Left lung (tissue), 10 donors: Measurements from ENCODE around the gene DAP. TPM values are rescaled to one million over a fixed set of nuclear protein-coding genes. Genes with fewer than 3 reads are reported as not detected.

Experiments
- ATAC-seq: fragments of 200-7000 bp; cut with Tn5 transposase; one replicate; pipeline ENCODE4 v1.9.1; 2020; ENCODE audit warnings: moderate library complexity
- DNase-seq, 4 donors: peaks; one replicate each; pipeline ENCODE4 v3.0.0-alpha.2; 2013 to 2020
- H3K27ac ChIP-seq, 2 donors: fragments of 200-600 bp; sonication (generic) in 1 of 2; one replicate each; pipeline versions ENCODE4 v1.5.0 to v1.8.0; 2020 to 2021
- H3K27me3 ChIP-seq, 2 donors: fragments of 200-600 bp; sonication (generic) in 1 of 2; one replicate each; pipeline versions ENCODE4 v1.5.0 to v1.8.0; 2020 to 2021
- H3K36me3 ChIP-seq, 2 donors: fragments of 200-600 bp; sonication (generic) in 1 of 2; one replicate each; pipeline versions ENCODE4 v1.5.0 to v1.8.0; 2020 to 2021
- H3K4me1 ChIP-seq, 2 donors: fragments of 200-600 bp; one replicate each; pipeline ENCODE4 v1.8.0; 2021
- H3K4me3 ChIP-seq, 2 donors: fragments of 200-600 bp; sonication (generic) in 1 of 2; one replicate each; pipeline versions ENCODE4 v1.5.0 to v1.8.0; 2020 to 2021; ENCODE audit warnings: mild to moderate bottlenecking in 1 of 2
- H3K9me3 ChIP-seq, 2 donors: fragments of 200-600 bp; sonication (generic) in 1 of 2; one replicate each; pipeline versions ENCODE4 v1.5.0 to v1.8.0; 2020 to 2021
- intact Hi-C, 2 donors: fragments of 100-400 bp; cut with DNase I; formaldehyde crosslinking; loops; one replicate each; pipeline versions ENCODE4 v1.11.2 to v1.14.2; 2022
- polyA plus RNA-seq, 6 donors: library from polyadenylated mRNA; unstranded; fragments of 120-200 nt; gene quantifications; one replicate each; pipeline ENCODE4 v1.2.1, GENCODE V29; 2013; ENCODE audit not compliant: insufficient read length in 6 of 6
- total RNA-seq, 2 donors: library from RNA; stranded (reverse); fragmentation: NEBNext Ultra II Directional; extraction: Animal tissue kit (Norgen Biotek cat#: 25700); gene quantifications; one replicate each; pipeline ENCODE4 v1.2.1, GENCODE V29; 2021
- TF ChIP-seq, protein P1 (sequence below), 2 donors: fragments of 200-600 bp; sonication (generic) in 1 of 2; IDR thresholded peaks; one replicate each; pipeline versions ENCODE4 v1.5.0 to v1.8.0; 2021; ENCODE audit warnings: antibody characterized with exemption in 2 of 2
- donor health status: DM: no; HTN: yes; CAD: no.
- donor health status: DM: no; HTN: no; CAD: no.

Gene DAP
- total and polyA plus RNA-seq, 8 donors, result 78.5 to 125 (median 107) TPM

DNA sequence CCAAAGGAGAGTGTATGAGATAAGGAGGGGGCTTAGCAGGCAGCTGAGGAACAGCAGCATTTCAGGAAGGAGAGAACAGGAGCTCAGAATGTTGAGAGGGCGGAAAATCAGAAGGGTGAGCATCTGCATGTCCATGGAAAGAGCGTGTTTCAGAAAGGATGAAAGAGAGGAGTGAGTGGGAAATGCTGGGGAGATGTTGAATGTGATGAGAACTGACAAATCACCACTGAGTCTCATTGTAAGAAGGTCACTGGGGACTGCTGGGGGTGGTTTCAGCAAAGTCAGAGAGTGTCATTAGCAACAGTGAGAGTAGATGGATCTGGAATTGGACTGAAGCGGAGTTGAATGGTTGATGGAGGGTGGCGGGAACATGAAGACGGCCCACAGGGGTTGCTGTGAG is 131.4 kb downstream of the DAP start:
- H3K4me3 ChIP-seq, result no peak overlapping the region
- TF ChIP-seq, protein P1, sequence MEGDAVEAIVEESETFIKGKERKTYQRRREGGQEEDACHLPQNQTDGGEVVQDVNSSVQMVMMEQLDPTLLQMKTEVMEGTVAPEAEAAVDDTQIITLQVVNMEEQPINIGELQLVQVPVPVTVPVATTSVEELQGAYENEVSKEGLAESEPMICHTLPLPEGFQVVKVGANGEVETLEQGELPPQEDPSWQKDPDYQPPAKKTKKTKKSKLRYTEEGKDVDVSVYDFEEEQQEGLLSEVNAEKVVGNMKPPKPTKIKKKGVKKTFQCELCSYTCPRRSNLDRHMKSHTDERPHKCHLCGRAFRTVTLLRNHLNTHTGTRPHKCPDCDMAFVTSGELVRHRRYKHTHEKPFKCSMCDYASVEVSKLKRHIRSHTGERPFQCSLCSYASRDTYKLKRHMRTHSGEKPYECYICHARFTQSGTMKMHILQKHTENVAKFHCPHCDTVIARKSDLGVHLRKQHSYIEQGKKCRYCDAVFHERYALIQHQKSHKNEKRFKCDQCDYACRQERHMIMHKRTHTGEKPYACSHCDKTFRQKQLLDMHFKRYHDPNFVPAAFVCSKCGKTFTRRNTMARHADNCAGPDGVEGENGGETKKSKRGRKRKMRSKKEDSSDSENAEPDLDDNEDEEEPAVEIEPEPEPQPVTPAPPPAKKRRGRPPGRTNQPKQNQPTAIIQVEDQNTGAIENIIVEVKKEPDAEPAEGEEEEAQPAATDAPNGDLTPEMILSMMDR (IDR thresholded peaks at IDR 0.05), result no peak
- DNase-seq, result no peak
- H3K4me1 ChIP-seq, result peaks cover 5 to 73% of the 10 kb centered on the region in 2 donors
- intact Hi-C loops, result loop anchor here in 1 of 2 donors (5.0 kb wide), 1 partner anchor 172 kb away; no protein-coding TSS in a partner anchor
- no peaks in the 10 kb centered on the region for H3K36me3 ChIP-seq
- no peak overlapping the region for H3K27ac ChIP-seq
- no peak for ATAC-seq
- no peaks in the 10 kb centered on the region for H3K27me3 ChIP-seq
- H3K9me3 ChIP-seq, result no peaks in the 10 kb centered on the region

Other genes with a start within 250 kb of the DAP start
- gene ANKRD33B, start 197.2 kb downstream of the DAP start, total RNA-seq, result 1 to 10 TPM; 1.8 to 6.3 TPM
- under 1 TPM; 0.53 to 0.79 (median 0.66) TPM for gene ANKRD33B, start 197.2 kb downstream of the DAP start, polyA plus RNA-seq